Activated CD8-positive, alpha-beta T cell treated with anti-CD3 and anti-CD28 coated beads for 36 hours (primary cell): ENCODE measurements around the gene LRMDA. TPM values are rescaled to one million over a fixed set of nuclear protein-coding genes. Genes with fewer than 3 reads are reported as not detected.
"Not testable (repeated sequence)": the region's sequence is repeated elsewhere in the genome, so short reads cannot be mapped to it uniquely, and the experiment has no call there.

Experiments
- ATAC-seq: fragments of 200-7000 bp; cut with Tn5 transposase; one replicate; pipeline ENCODE4 v1.10.0; 2021; ENCODE audit warnings: mild to moderate bottlenecking, moderate library complexity
- CTCF ChIA-PET: fragments of 350-600 bp; sonication (Branson Sonifier 250); formaldehyde crosslinking; loops from one replicate; lab custom pipeline; 2021; ENCODE audit warnings: antibody characterized with exemption; lab: Charles Lee
- POLR2A ChIA-PET: fragments of 350-600 bp; sonication (Branson Sonifier 250); formaldehyde crosslinking; loops from one replicate; lab custom pipeline; 2021; ENCODE audit warnings: antibody characterized with exemption; lab: Charles Lee
- DNase-seq: peaks from one replicate; pipeline ENCODE4 v3.0.0-alpha.2; 2020
- H3K27ac Mint-ChIP-seq: one replicate; pipeline ENCODE4 v1.8.0; 2021; ENCODE audit warnings: mild to moderate bottlenecking, mixed read lengths
- H3K27me3 Mint-ChIP-seq: one replicate; pipeline ENCODE4 v1.8.0; 2021; ENCODE audit warnings: mixed read lengths
- H3K36me3 Mint-ChIP-seq: one replicate; pipeline ENCODE4 v1.8.0; 2021; ENCODE audit warnings: low read depth, mixed read lengths
- H3K4me1 Mint-ChIP-seq: one replicate; pipeline ENCODE4 v1.8.0; 2021; ENCODE audit warnings: low read depth, mixed read lengths
- H3K4me3 Mint-ChIP-seq: one replicate; pipeline ENCODE4 v1.8.0; 2021; ENCODE audit warnings: mild to moderate bottlenecking, moderate library complexity, mixed read lengths
- H3K9me3 Mint-ChIP-seq: one replicate; pipeline ENCODE4 v1.8.0; 2021; ENCODE audit warnings: mixed read lengths
- CTCF ChIP-seq: fragments of 200-600 bp; IDR thresholded peaks from one replicate; pipeline ENCODE4 v1.8.0; 2022; ENCODE audit warnings: antibody characterized with exemption, mild to moderate bottlenecking
- intact Hi-C: fragments of 100-400 bp; cut with micrococcal nuclease; formaldehyde crosslinking; loops from one replicate; pipeline ENCODE4 v1.10.0; 2022
- total RNA-seq, 2 experiments: library from RNA; stranded (reverse); gene quantifications; one replicate each; pipeline ENCODE4 v1.2.3, GENCODE V29; 2021

The LRMDA gene
- total RNA-seq, 2 experiments from 2014 or later: not detected

DNA sequence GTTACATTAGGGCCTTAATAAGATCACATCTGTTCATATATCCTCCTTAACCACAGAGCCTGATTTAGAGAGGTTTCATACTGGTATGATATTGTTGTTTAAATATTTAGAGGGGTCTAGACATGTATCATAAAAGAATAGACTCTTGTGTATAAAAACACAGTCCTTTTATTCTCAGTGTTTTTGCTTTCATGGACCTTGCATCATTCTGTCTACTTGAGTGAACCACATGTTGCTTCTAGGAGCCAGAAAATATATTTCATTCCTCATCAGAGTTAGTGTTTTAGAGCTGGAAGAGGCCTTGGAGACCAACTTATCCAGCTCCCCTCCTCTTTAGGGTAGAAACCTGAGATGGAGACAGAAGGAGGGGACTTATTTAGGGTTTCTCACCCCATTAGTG is 312.8 kb downstream of the LRMDA start:
- DNase-seq (no peak), ATAC-seq (no peak)
- Mint-ChIP-seq H3K9me3 (no peaks in the 10 kb centered on the region), H3K27me3 (peaks cover 4% of the 10 kb centered on the region), H3K36me3 (no peaks in the 10 kb centered on the region), H3K4me3 (no peak overlapping the region), H3K4me1 (no peaks in the 10 kb centered on the region), H3K27ac (no peak overlapping the region)
- POLR2A ChIA-PET: no interaction called here
- TF ChIP-seq CTCF: no peak
- CTCF ChIA-PET: no interaction called here
- intact Hi-C loops: no loop called here

GRCh38 chr10:75746356-75746755 is 314.9 kb downstream of the LRMDA start:
- H3K9me3 Mint-ChIP-seq: no peaks in the 10 kb centered on the region
- no peak for DNase-seq
- peaks cover 4% of the 10 kb centered on the region for H3K27me3 Mint-ChIP-seq
- intact Hi-C loops: no loop called here
- no peaks in the 10 kb centered on the region for H3K36me3 Mint-ChIP-seq
- POLR2A ChIA-PET: no interaction called here
- ATAC-seq: no peak
- H3K4me1 Mint-ChIP-seq: no peaks in the 10 kb centered on the region
- no peak overlapping the region for H3K4me3 Mint-ChIP-seq
- TF ChIP-seq CTCF: no peak
- CTCF ChIA-PET: no interaction called here
- H3K27ac Mint-ChIP-seq: no peak overlapping the region

- ATAC-seq, H3K36me3 Mint-ChIP-seq, H3K4me3 Mint-ChIP-seq, POLR2A ChIA-PET, H3K27me3 Mint-ChIP-seq, intact Hi-C loops, H3K4me1 Mint-ChIP-seq, CTCF ChIA-PET, DNase-seq, H3K27ac Mint-ChIP-seq, H3K9me3 Mint-ChIP-seq: not testable (repeated sequence)
These were observed 318.9 kb downstream of the LRMDA start for GRCh38 chr10:75750093-75750875.

DNA sequence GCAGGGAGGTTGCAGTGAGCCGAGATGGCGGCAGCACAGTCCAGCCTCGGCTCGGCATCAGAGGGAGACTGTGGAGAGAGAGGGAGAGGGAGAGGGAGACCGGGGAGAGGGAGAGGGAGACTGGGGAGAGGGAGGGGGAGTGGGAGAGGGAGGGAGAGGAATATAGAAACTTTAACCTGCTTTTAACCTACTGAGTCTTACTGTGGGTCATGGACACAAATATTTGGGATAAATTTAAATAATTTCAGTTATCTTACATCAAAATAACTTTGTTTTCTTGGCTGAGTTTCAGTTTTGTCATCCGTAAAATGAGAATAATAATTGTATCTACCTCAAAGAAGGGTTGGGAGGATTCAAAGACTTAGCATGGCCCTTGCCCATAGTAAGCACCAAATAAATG is 319.8 kb downstream of the LRMDA start:
- CTCF ChIA-PET: no interaction called here

DNA sequence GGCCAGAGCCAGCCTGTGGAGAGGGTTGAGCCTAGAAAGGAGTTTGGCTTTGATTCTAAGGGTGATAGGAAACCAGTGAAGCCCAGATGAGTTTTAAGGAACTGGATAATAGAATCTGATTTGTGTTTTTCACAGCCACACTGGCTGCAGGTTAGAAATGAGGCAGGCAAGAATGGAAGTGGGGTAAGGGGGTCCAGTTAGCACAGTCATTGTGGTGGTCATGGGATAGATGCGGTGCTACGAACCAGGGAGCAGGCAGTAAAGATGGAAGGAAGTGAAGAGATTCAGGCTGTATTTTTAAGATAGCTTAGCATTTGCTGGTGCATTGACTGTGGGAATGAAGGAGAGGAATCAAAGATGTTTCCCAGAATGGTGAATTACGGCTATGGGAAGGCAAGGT is 322.2 kb downstream of the LRMDA start:
- ATAC-seq (no peak), DNase-seq (no peak)
- ChIA-PET CTCF (no interaction called here), POLR2A (no interaction called here)
- Mint-ChIP-seq H3K27ac (no peak overlapping the region), H3K4me3 (no peak overlapping the region), H3K4me1 (no peaks in the 10 kb centered on the region), H3K27me3 (peaks cover 4% of the 10 kb centered on the region), H3K36me3 (no peaks in the 10 kb centered on the region), H3K9me3 (no peaks in the 10 kb centered on the region)
- intact Hi-C loops: no loop called here
- no peak for TF ChIP-seq CTCF

More for the DNA sequence above, 319.8 kb downstream of the LRMDA start:
- no peaks in the 10 kb centered on the region for H3K36me3 Mint-ChIP-seq
- H3K27me3 Mint-ChIP-seq: peaks cover 2% of the 10 kb centered on the region
- TF ChIP-seq CTCF: no peak
- DNase-seq (no peak), ATAC-seq (no peak)
- H3K9me3 Mint-ChIP-seq: no peaks in the 10 kb centered on the region
- H3K27ac Mint-ChIP-seq: no peak overlapping the region
- intact Hi-C loops: no loop called here
- H3K4me3 Mint-ChIP-seq: no peak overlapping the region
- POLR2A ChIA-PET: no interaction called here
- no peaks in the 10 kb centered on the region for H3K4me1 Mint-ChIP-seq
